Stomach (tissue), 9 donors: ENCODE measurements around the gene PYDC2. TPM values are rescaled to one million over a fixed set of nuclear protein-coding genes. Genes with fewer than 3 reads are reported as not detected.

Source experiments
- DNase-seq, 2 donors: peaks; one replicate each; pipeline versions ENCODE4 v3.0.0 to v3.0.0-alpha.2; 2013 to 2019
- H3K27ac ChIP-seq, 5 donors: fragments of 200-600 bp in 4 of 5; sonication (generic) in 4 of 5; one replicate each; pipeline ENCODE4 v1.5.1; 2013 to 2019; ENCODE audit warnings: mild to moderate bottlenecking in 1 of 5, moderate library complexity in 1 of 5
- H3K27me3 ChIP-seq, 3 donors: fragments of 200-600 bp; sonication (generic); one replicate each; pipeline ENCODE4 v1.5.1; 2017 to 2019; ENCODE audit warnings: mixed run types in 1 of 3
- H3K36me3 ChIP-seq, 4 donors: fragments of 200-600 bp; sonication (generic); 1 replicate in 3 of 4; 2 replicates in 1 of 4; pipeline ENCODE4 v1.5.1; 2016 to 2019
- H3K4me1 ChIP-seq, 4 donors: fragments of 200-600 bp; sonication (generic); one replicate each; pipeline ENCODE4 v1.5.1; 2016 to 2019
- H3K4me3 ChIP-seq, 4 donors: fragments of 200-600 bp; sonication (generic) in 3 of 4; one replicate each; pipeline ENCODE4 v1.5.1; 2016 to 2019; ENCODE audit warnings: mild to moderate bottlenecking in 1 of 4
- H3K9me3 ChIP-seq, 4 donors: fragments of 200-600 bp; sonication (generic); one replicate each; pipeline ENCODE4 v1.5.1; 2016 to 2019
- CTCF ChIP-seq, 7 experiments: fragments of 450-650 bp in 4 of 7; fragments of 200-600 bp in 3 of 7; sonication (generic) in 3 of 7; IDR thresholded peaks; one replicate each; pipeline ENCODE4 v1.5.1; 2016 to 2019; ENCODE audit warnings: antibody characterized with exemption in 7 of 7, control low read depth in 2 of 7, mild to moderate bottlenecking in 1 of 7
- EP300 ChIP-seq: sonication (generic); formaldehyde crosslinking; IDR thresholded peaks from one replicate; pipeline ENCODE4 v1.6.1; 2017; ENCODE audit warnings: antibody characterized with exemption
- POLR2A ChIP-seq, 4 donors: fragments of 450-650 bp; IDR thresholded peaks; one replicate each; pipeline ENCODE4 v1.6.1; 2016; ENCODE audit warnings: antibody characterized with exemption in 4 of 4, control low read depth in 2 of 4, mild to moderate bottlenecking in 1 of 4, moderate library complexity in 1 of 4
- POLR2AphosphoS5 ChIP-seq, 3 donors: sonication (generic); formaldehyde crosslinking; IDR thresholded peaks; one replicate each; pipeline ENCODE4 v1.6.1; 2016; ENCODE audit warnings: antibody characterized with exemption in 3 of 3
- WGBS, 5 donors: extraction: QIAGEN DNeasy Blood & Tissue Kit in 3 of 5; methylation state at CpG; one replicate each; pipeline versions ENCODE4 v1.1.5 to v1.1.7; 2013 to 2018; 5-methylcytosine and 5-hydroxymethylcytosine counted together
- intact Hi-C: fragments of 100-400 bp; cut with DNase I; formaldehyde crosslinking; loops from one replicate; pipeline ENCODE4 v1.15.1; 2023; ENCODE audit warnings: low total_unique reads
- polyA plus RNA-seq, 3 donors: library from polyadenylated mRNA; stranded (reverse); fragments of 200-250 nt; gene quantifications; one replicate each; pipeline ENCODE4 v1.2.3, GENCODE V29; 2013
- total RNA-seq, 5 donors: library from RNA; depleted of rRNA; stranded (reverse); fragments of >200 nt; gene quantifications; one replicate each; pipeline versions ENCODE4 v1.1.0 to v1.2.3, GENCODE V29; 2014 to 2016
- donor health status: healthy with polysubstance abuse.
- donor health status: Bipolar disorder and iron deficiency.
- donor health status: healthy.

The PYDC2 gene
- total and polyA plus RNA-seq, 8 donors, result not detected

DNA sequence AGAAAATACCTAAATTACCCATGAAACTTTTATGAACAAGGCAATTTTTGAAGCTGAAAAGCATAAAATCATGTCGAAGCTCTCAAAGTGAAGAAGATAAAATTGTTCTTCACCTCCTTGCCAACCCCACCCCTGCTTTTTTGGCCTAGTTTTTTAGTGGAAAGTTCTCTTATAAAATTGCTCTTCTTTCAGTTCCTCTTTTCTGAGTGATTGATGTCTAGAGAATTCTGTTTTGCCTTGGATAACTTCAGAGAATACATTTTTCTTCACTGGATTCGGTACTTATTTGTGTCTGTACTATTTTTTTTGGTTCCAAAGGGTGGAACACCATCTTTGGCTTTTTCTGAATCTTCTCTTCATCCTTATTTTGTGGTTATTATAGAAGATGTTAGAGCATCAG lies 25.0 kb upstream of the PYDC2 start:
- H3K27ac ChIP-seq, result no peak overlapping the region
- no peak overlapping the region for H3K4me3 ChIP-seq
- DNase-seq, result no peak
- H3K27me3 ChIP-seq, result no peaks in the 10 kb centered on the region
- no peaks in the 10 kb centered on the region for H3K36me3 ChIP-seq
- intact Hi-C loops, result no loop called here
- no peak for TF ChIP-seq CTCF (IDR thresholded peaks at IDR 0.05)
- no peak for TF ChIP-seq POLR2A (IDR thresholded peaks at IDR 0.05)
- no peak for TF ChIP-seq POLR2AphosphoS5 (IDR thresholded peaks at IDR 0.05)
- no peak for TF ChIP-seq EP300
- WGBS, 5 donors, result 56 to 80% (median 62%) methylated on average over 2 of the region's 2 CpGs
- H3K9me3 ChIP-seq, result peaks cover 0 to 8% (median 0%) of the 10 kb centered on the region in 4 donors
- no peaks in the 10 kb centered on the region for H3K4me1 ChIP-seq

DNA sequence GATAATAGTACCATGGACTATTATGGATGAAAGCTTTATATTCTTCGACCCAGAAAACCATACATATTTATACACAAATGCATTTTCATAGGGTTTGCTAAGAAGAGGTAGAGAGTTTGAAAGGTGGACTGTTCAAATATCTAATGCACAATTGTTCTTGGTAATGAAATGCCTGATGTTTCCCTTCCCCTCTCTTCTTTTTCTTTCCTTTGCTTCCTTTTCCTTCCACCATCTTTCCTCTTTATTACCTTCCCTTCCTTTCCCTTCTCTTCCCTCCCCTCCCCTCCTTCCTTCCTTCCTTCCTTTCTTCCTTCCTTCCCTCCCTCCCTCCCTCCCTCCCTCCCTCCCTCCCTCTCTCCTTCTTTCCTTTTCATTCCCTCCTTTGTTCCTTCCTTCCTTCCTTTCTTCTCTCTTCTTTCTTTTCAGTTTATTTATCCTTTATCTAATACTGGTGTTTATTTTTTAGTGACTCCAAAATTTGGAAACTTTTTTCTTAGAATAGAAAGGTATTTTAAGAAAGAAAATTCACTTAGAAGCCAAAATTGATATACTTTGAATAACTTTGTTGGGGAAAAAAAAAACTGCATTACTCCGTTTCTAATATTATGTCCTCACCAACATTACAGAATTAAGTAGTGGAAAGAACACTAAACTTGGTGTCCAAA lies 22.7 kb upstream of the PYDC2 start:
- Histone ChIP-seq H3K27me3 (no peaks in the 10 kb centered on the region), H3K36me3 (no peaks in the 10 kb centered on the region), H3K4me1 (no peaks in the 10 kb centered on the region), H3K4me3 (no peak overlapping the region), H3K27ac (no peak overlapping the region), H3K9me3 (peaks cover 0 to 4% (median 0%) of the 10 kb centered on the region in 4 donors)
- intact Hi-C loops, result no loop called here
- WGBS, 5 donors, result 80 to 89% (median 85%) methylated on average over 2 of the region's 2 CpGs
- TF ChIP-seq POLR2AphosphoS5 (IDR thresholded peaks at IDR 0.05) (no peak), POLR2A (IDR thresholded peaks at IDR 0.05) (no peak)
- DNase-seq, result no peak

- no peak for DNase-seq
- TF ChIP-seq CTCF (IDR thresholded peaks at IDR 0.05), result no peak
- TF ChIP-seq POLR2A (IDR thresholded peaks at IDR 0.05), result no peak
These were observed 20.4 kb upstream of the PYDC2 start for GRCh38 chr3:191440532-191440931.

DNA sequence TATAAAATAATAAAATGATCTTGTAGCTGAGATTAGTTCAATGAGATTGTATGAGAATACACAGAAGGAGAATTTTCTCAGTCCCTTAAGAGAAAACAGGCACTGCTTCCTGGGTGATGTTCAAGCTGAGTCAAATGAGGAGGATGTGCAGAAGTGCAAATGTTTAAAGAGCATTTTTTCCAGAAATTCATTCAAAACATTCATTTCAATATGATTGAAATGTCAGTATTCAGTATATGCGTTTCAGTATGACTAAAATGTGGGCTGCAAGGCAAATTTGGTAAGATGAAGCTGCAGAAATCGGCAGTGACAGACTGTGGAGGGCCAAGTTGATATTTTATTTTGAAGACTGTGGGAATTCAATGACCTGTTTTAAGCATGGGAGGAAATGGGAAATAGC lies 19.3 kb upstream of the PYDC2 start:
- WGBS, 5 donors, result 41 to 76% (median 61%) methylated on average over 2 of the region's 2 CpGs
- Histone ChIP-seq H3K27ac (no peak overlapping the region), H3K36me3 (no peaks in the 10 kb centered on the region), H3K4me3 (no peak overlapping the region), H3K27me3 (no peaks in the 10 kb centered on the region), H3K4me1 (no peaks in the 10 kb centered on the region), H3K9me3 (peaks cover 0 to 4% (median 0%) of the 10 kb centered on the region in 4 donors)
- intact Hi-C loops, result no loop called here
- DNase-seq, result no peak
- TF ChIP-seq CTCF (IDR thresholded peaks at IDR 0.05), result no peak
- TF ChIP-seq POLR2AphosphoS5 (IDR thresholded peaks at IDR 0.05), result no peak
- no peak for TF ChIP-seq EP300
- TF ChIP-seq POLR2A (IDR thresholded peaks at IDR 0.05), result no peak

More at GRCh38 chr3:191440532-191440931, 20.4 kb upstream of the PYDC2 start:
- H3K9me3 ChIP-seq, result peaks cover 0 to 4% (median 0%) of the 10 kb centered on the region in 4 donors
- H3K4me1 ChIP-seq, result no peaks in the 10 kb centered on the region
- WGBS, 5 donors, result 70 to 89% (median 85%) methylated on average over 4 of the region's 4 CpGs
- intact Hi-C loops, result no loop called here
- no peaks in the 10 kb centered on the region for H3K36me3 ChIP-seq
- no peak overlapping the region for H3K4me3 ChIP-seq
- no peak overlapping the region for H3K27ac ChIP-seq
- H3K27me3 ChIP-seq, result no peaks in the 10 kb centered on the region

- TF ChIP-seq POLR2AphosphoS5 (IDR thresholded peaks at IDR 0.05) (no peak), EP300 (no peak), CTCF (IDR thresholded peaks at IDR 0.05) (no peak), POLR2A (IDR thresholded peaks at IDR 0.05) (no peak)
- no peaks in the 10 kb centered on the region for H3K27me3 ChIP-seq
- DNase-seq, result no peak
- intact Hi-C loops, result no loop called here
- H3K36me3 ChIP-seq, result no peaks in the 10 kb centered on the region
- no peak overlapping the region for H3K4me3 ChIP-seq
- H3K4me1 ChIP-seq, result no peaks in the 10 kb centered on the region
- no peak overlapping the region for H3K27ac ChIP-seq
- peaks cover 0 to 4% (median 0%) of the 10 kb centered on the region in 4 donors for H3K9me3 ChIP-seq
- 88 to 93% (median 91%) methylated on average over 3 of the region's 3 CpGs for WGBS, 5 donors
These were observed 16.4 kb upstream of the PYDC2 start for GRCh38 chr3:191444569-191444968.
